22Rv1 (cell line): ENCODE data around the gene CFAP107.

Experiments
- CTCF ChIP-seq: fragments of 450-650 bp; IDR thresholded peaks from 2 replicates; pipeline ENCODE4 v1.5.1; 2017; ENCODE audit warnings: mild to moderate bottlenecking
- ZFX ChIP-seq: fragments of 450-650 bp; IDR thresholded peaks from 2 replicates; pipeline ENCODE4 v1.6.1; 2017; ENCODE audit warnings: antibody characterized with exemption, borderline replicate concordance

- TF ChIP-seq CTCF (no peak), ZFX (no peak)
Observed at GRCh38 chr1:12775443-12775842, 29.4 kb downstream of the CFAP107 start.
